HL-60 (cell line): ENCODE measurements around the gene ATG101.
A peak's percentile ranks its signal among the peaks of the same experiment; 100 is the strongest.

Experiments
- DNase-seq, 2 experiments: peaks; one replicate each; pipeline ENCODE4 v3.0.0-alpha.2; 2010 to 2020; ENCODE audit warnings: low read depth in 1 of 2, low spot score in 1 of 2
- H3K27ac ChIP-seq: fragments of 250-450 bp; sonication (Bioruptor Pico); replicated peaks from 2 replicates; pipeline ENCODE4 v1.5.1; 2020; ENCODE audit warnings: mild to moderate bottlenecking, moderate library complexity
- H3K27me3 ChIP-seq: fragments of 250-450 bp; sonication (Bioruptor Pico); 2 replicates; pipeline ENCODE4 v1.5.1; 2021; ENCODE audit warnings: mild to moderate bottlenecking, moderate library complexity; ENCODE audit not compliant: insufficient read depth, poor library complexity, severe bottlenecking
- H3K4me3 ChIP-seq: replicated peaks from 2 replicates; pipeline ENCODE4 v1.5.1; 2011; ENCODE audit warnings: mild to moderate bottlenecking, control low read depth, low read length; ENCODE audit not compliant: insufficient read depth
- CTCF ChIP-seq: IDR thresholded peaks from one replicate; pipeline ENCODE4 v1.5.1; 2011; ENCODE audit warnings: low read length, control low read depth, inconsistent platforms; ENCODE audit not compliant: insufficient read depth
- GABPA ChIP-seq: IDR thresholded peaks from 2 replicates; pipeline ENCODE4 v1.6.1; 2012; ENCODE audit warnings: low read depth
- POLR2AphosphoS5 ChIP-seq: IDR thresholded peaks from 2 replicates; pipeline ENCODE4 v1.6.1; 2012; ENCODE audit warnings: low read depth
- REST ChIP-seq: IDR thresholded peaks from 2 replicates; pipeline ENCODE4 v1.6.1; 2012; ENCODE audit warnings: low read depth; ENCODE audit not compliant: insufficient replicate concordance
- SPI1 ChIP-seq: IDR thresholded peaks from 2 replicates; pipeline ENCODE4 v1.6.1; 2012; ENCODE audit warnings: low read depth, mild to moderate bottlenecking, borderline replicate concordance

The ATG101 gene

GRCh38 chr12:52067081-52067374 is 2.8 kb upstream of the ATG101 start:
- Histone ChIP-seq H3K27ac (no peak overlapping the region), H3K4me3 (no peak overlapping the region), H3K27me3 (no peaks in the 10 kb centered on the region)
- TF ChIP-seq CTCF (no peak), REST (no peak), GABPA (no peak), POLR2AphosphoS5 (no peak), SPI1 (no peak)
- DNase-seq: no peak

GRCh38 chr12:52070185-52070925 is 577 bp downstream of the ATG101 start:
- Histone ChIP-seq H3K27ac (peak overlapping the region; percentile 99), H3K27me3 (no peaks in the 10 kb centered on the region), H3K4me3 (peak overlapping the region; percentile 97)
- no peak for DNase-seq
- TF ChIP-seq POLR2AphosphoS5 (no peak), GABPA (no peak), SPI1 (no peak), CTCF (no peak), REST (no peak)

GRCh38 chr12:52073531-52074381 is 4.0 kb downstream of the ATG101 start:
- TF ChIP-seq POLR2AphosphoS5 (peak; percentile 47; the same call in 1 of the 2 replicates), GABPA (no peak)
- no peaks in the 10 kb centered on the region for H3K27me3 ChIP-seq
- DNase-seq: peak; percentile 79 to 88
- H3K27ac ChIP-seq: peak overlapping the region; percentile 56
- no peak overlapping the region for H3K4me3 ChIP-seq

- no peak for DNase-seq
- no peak overlapping the region for H3K4me3 ChIP-seq
- no peak overlapping the region for H3K27ac ChIP-seq
- TF ChIP-seq POLR2AphosphoS5 (no peak), CTCF (no peak), SPI1 (no peak), GABPA (no peak), REST (no peak)
- H3K27me3 ChIP-seq: no peaks in the 10 kb centered on the region
Measured at GRCh38 chr12:52074971-52075724, 5.4 kb downstream of the ATG101 start.
